ENCODE results near the gene PLEKHB1. TPM values are rescaled to one million over a fixed set of nuclear protein-coding genes. Genes with fewer than 3 reads are reported as not detected.

Gene PLEKHB1
- total RNA-seq, 4 donors from 2014 or later, result 4.2 to 10.4 (median 5.3) TPM

- DNase-seq (no peak), ATAC-seq (no peak)
- no peak overlapping the region for H3K4me3 ChIP-seq
- H3K9me3 ChIP-seq, result no peaks in the 10 kb centered on the region
- TF ChIP-seq POLR2A (IDR thresholded peaks at IDR 0.05), result no peak
- TF ChIP-seq, protein P1, sequence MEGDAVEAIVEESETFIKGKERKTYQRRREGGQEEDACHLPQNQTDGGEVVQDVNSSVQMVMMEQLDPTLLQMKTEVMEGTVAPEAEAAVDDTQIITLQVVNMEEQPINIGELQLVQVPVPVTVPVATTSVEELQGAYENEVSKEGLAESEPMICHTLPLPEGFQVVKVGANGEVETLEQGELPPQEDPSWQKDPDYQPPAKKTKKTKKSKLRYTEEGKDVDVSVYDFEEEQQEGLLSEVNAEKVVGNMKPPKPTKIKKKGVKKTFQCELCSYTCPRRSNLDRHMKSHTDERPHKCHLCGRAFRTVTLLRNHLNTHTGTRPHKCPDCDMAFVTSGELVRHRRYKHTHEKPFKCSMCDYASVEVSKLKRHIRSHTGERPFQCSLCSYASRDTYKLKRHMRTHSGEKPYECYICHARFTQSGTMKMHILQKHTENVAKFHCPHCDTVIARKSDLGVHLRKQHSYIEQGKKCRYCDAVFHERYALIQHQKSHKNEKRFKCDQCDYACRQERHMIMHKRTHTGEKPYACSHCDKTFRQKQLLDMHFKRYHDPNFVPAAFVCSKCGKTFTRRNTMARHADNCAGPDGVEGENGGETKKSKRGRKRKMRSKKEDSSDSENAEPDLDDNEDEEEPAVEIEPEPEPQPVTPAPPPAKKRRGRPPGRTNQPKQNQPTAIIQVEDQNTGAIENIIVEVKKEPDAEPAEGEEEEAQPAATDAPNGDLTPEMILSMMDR (IDR thresholded peaks at IDR 0.05 in 4 of 5, conservative IDR thresholded peaks at IDR 0.05 in 1 of 5), result no peak
- no peaks in the 10 kb centered on the region for H3K4me1 ChIP-seq
- in situ Hi-C loops (cut with MboI; ENCODE audit: low sequenced_read_pairs in 4 of 4), result no loop called here
- intact Hi-C loops (cut with DNase I; ENCODE audit: low total_unique reads), result no loop called here
- no peaks in the 10 kb centered on the region for H3K27me3 ChIP-seq
- peaks cover 0 to 3% of the 10 kb centered on the region in 2 donors for H3K36me3 ChIP-seq
- H3K27ac ChIP-seq, result no peak overlapping the region
Measured at GRCh38 chr11:73693899-73694525, 47.6 kb downstream of the PLEKHB1 start.

GRCh38 chr11:73705053-73705452 is 58.7 kb downstream of the PLEKHB1 start:
- DNase-seq (no peak), ATAC-seq (no peak)
- Histone ChIP-seq H3K9me3 (no peaks in the 10 kb centered on the region), H3K27me3 (no peaks in the 10 kb centered on the region), H3K4me1 (no peaks in the 10 kb centered on the region), H3K4me3 (no peak overlapping the region), H3K36me3 (peaks cover 0 to 44% of the 10 kb centered on the region in 2 donors), H3K27ac (no peak overlapping the region)
- TF ChIP-seq, protein P1 (IDR thresholded peaks at IDR 0.05 in 4 of 5, conservative IDR thresholded peaks at IDR 0.05 in 1 of 5), result no peak
- no peak for TF ChIP-seq POLR2A (IDR thresholded peaks at IDR 0.05)
- in situ Hi-C loops (cut with MboI; ENCODE audit: low sequenced_read_pairs in 4 of 4), result no loop called here
- intact Hi-C loops (cut with DNase I; ENCODE audit: low total_unique reads), result no loop called here

DNA sequence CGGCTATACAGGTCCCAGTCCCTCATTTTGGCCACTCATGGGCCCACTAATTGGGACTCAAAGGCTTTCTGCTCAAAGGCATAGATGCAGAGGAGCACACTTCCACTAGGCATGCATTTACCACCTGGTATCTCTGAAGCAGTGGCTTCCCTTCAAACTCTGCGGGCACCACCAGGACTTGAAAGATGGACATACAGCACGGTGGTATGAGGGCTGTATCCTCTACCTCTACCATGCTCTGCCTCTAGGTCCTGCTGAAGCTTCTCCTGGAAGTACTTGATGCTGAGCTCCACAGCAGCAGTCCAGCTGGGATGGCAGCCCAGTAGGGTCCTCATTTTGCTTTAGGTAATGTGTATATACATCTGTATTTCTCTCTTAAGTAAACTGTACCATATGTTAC is 64.6 kb downstream of the PLEKHB1 start:
- H3K27ac ChIP-seq, result no peak overlapping the region
- TF ChIP-seq, protein P1 (IDR thresholded peaks at IDR 0.05 in 4 of 5, conservative IDR thresholded peaks at IDR 0.05 in 1 of 5), result no peak
- no peak for TF ChIP-seq POLR2A (IDR thresholded peaks at IDR 0.05)
- no peaks in the 10 kb centered on the region for H3K9me3 ChIP-seq
- ATAC-seq (no peak), DNase-seq (no peak)
- peaks cover 0 to 36% of the 10 kb centered on the region in 2 donors for H3K36me3 ChIP-seq
- intact Hi-C loops (cut with DNase I; ENCODE audit: low total_unique reads) (no loop called here), in situ Hi-C loops (cut with MboI; ENCODE audit: low sequenced_read_pairs in 4 of 4) (no loop called here)
- H3K4me1 ChIP-seq, result peaks cover 0 to under 1% of the 10 kb centered on the region in 2 donors
- H3K4me3 ChIP-seq, result no peak overlapping the region
- no peaks in the 10 kb centered on the region for H3K27me3 ChIP-seq

Other genes starting within 250 kb of the PLEKHB1 start
- 10 to 100 TPM; 15.9 to 29.3 (median 21.4) TPM for gene FAM168A, start 48.5 kb upstream of the PLEKHB1 start, total RNA-seq
- gene RAB6A, start 114.5 kb downstream of the PLEKHB1 start, total RNA-seq, result 100 to 1,000 TPM in 3 of 4 donors, 10 to 100 TPM in 1; 95.5 to 124 (median 110) TPM
- 10 to 100 TPM in 3 of 4 donors, 1 to 10 TPM in 1; 9.0 to 29.1 (median 13.4) TPM for gene MRPL48, start 141.3 kb downstream of the PLEKHB1 start, total RNA-seq
- gene COA4, start 230.3 kb downstream of the PLEKHB1 start, total RNA-seq, result 100 to 1,000 TPM in 1 of 4 donors, 10 to 100 TPM in 3; 52.3 to 102 (median 86.2) TPM
- gene PAAF1, start 230.4 kb downstream of the PLEKHB1 start, total RNA-seq, result 10 to 100 TPM in 1 of 4 donors, 1 to 10 TPM in 3; 2.2 to 11.8 (median 4.4) TPM

Data from gastrocnemius medialis (tissue), 4 donors.